HG03159 (cell line): ENCODE results near the gene SOCS1.

ENCODE experiments used
- ATAC-seq: cut with Tn5 transposase; IDR thresholded peaks from one replicate; pipeline ENCODE4 v1.9.1; 2021; ENCODE audit warnings: mild to moderate bottlenecking, moderate library complexity; ENCODE audit not compliant: unreplicated experiment

The SOCS1 gene

DNA sequence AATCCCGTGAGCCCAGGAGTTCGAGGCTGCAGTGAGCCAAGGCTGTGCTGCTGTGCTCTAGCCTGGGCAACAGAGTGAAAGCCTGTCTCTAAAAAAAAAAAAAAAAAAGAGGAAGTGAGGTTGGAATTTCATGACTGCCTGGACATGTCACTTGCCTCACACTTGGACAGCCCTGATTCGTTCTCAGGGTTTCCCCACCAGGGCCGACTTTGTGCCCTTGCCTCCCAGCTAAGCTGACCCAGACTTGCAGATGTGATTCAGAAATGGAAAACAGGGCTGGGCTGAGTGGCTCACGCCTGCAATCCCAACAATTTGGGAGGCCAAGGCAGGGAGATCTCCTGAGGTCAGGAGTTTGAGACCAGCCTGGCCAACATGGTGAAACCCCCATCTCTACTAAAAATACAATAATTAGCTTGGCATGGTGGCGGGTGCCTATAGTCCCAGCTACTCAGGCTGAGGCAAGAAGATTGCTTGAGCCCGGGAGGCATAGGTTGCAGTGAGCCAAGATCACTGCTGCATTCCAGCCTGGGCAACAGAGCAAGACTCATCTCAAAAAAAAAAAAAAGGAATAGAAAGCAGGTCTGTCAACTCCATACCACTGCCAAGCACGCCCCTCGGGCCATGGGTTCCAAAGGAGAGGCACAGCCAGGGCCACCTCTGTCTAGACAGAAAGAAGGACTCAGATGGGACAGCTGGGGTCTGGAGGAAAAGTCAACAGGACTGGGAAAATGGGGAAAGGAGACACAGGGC, 46.9 kb downstream of the SOCS1 start:
- no peak for ATAC-seq

GRCh38 chr16:11207646-11208045, 48.4 kb downstream of the SOCS1 start:
- no peak for ATAC-seq

DNA sequence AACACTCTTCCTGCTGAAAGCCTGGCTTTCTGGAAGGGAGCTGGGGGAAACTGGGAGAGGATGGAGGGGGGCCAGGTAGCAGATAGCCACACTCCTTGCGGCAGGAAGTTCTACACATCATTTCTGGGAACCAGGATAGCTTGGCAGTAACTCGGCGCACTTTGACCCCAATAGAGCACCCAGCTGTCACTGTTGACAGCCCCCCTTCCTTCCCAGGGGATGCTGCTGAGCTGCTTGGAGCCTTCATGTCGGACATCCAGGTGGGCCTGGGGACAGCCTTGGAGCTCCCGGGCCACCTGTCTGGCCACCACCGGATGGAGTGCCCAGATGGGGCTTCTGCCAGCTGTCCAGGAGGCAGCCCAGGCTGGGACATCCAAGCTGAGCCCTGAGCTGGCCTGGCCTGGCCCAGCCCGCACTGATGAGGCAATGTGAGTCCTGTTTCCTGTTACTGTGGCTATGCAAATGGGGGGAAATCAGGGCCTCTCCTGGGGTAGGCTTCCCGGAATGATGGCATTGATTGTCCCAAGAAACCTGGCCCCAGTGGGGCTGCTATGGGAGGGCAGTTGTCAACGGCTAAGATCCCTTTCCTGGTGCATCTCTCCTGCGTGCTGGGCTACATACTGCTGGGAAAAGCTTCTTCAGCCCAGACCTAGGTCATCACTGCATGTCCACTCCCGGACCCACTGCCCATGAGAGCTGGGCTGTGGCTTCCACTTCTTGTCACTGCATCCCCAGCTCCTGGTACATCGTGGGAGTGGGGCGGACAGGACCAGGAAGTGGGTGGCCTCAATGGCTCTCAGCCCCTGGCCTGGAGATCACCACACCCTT, 50.0 kb downstream of the SOCS1 start:
- no peak for ATAC-seq

- no peak for ATAC-seq
Measured at GRCh38 chr16:11205065-11205699, 50.8 kb downstream of the SOCS1 start.

GRCh38 chr16:11204513-11205047, 51.4 kb downstream of the SOCS1 start:
- no peak for ATAC-seq
